Measurements from ENCODE around the gene TAF15. TPM values are rescaled to one million over a fixed set of nuclear protein-coding genes. Genes with fewer than 3 reads are reported as not detected.

The TAF15 gene
- total RNA-seq, 2 experiments from 2014 or later = 309 to 319 TPM

DNA sequence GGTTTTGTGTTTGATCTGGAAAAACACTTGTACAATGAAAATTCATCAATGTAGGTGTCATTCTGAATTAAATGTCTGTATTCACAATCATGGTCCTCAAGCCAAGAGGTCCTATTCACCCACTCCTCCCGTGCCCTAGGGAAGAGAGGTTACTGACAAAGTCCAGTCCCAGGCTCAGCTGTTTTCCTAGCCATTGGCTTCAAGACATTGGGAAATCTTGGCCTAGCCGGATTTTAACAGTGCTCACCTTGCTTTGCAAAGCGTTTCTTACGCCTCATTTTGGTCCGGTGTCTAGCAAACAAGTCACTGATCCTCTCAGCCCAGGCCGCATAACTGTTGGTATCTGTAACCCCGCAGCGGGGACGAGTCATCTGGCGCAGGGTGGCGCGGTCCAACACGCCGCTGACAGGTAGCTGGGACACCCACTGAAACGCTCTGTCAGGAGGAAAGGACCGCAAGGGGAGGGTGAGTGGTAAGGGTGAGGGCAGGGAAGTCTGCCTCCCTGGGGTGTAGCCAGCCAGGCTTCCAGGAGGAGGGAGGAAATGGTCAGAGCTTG, 30.6 kb upstream of the TAF15 start:
- no peak overlapping the region for H3K27ac Mint-ChIP-seq
- POLR2A ChIA-PET = interaction anchor here (1.8 kb wide), 1 partner anchor 15 kb away, joined by 5 read pairs; no protein-coding TSS in a partner anchor

GRCh38 chr17:35780950-35781349, 28.3 kb upstream of the TAF15 start:
- ChIA-PET CTCF (interaction anchor here (1.0 to 4.1 kb wide), 4 partner anchors 11 to 33 kb away, joined by 3 to 24 read pairs (median 10); no protein-coding TSS in a partner anchor), POLR2A (interaction anchor here (1.2 to 1.4 kb wide), 2 partner anchors 8 to 28 kb away, joined by 4 to 5 read pairs; partner anchors contain the start of gene TAF15)
- ATAC-seq (no peak), DNase-seq (no peak)
- H3K36me3 Mint-ChIP-seq (ENCODE audit: low read depth) = no peaks in the 10 kb centered on the region
- H3K27me3 Mint-ChIP-seq = peaks cover 3% of the 10 kb centered on the region
- H3K4me3 Mint-ChIP-seq = no peak overlapping the region
- H3K9me3 Mint-ChIP-seq = no peaks in the 10 kb centered on the region
- TF ChIP-seq, protein P1, sequence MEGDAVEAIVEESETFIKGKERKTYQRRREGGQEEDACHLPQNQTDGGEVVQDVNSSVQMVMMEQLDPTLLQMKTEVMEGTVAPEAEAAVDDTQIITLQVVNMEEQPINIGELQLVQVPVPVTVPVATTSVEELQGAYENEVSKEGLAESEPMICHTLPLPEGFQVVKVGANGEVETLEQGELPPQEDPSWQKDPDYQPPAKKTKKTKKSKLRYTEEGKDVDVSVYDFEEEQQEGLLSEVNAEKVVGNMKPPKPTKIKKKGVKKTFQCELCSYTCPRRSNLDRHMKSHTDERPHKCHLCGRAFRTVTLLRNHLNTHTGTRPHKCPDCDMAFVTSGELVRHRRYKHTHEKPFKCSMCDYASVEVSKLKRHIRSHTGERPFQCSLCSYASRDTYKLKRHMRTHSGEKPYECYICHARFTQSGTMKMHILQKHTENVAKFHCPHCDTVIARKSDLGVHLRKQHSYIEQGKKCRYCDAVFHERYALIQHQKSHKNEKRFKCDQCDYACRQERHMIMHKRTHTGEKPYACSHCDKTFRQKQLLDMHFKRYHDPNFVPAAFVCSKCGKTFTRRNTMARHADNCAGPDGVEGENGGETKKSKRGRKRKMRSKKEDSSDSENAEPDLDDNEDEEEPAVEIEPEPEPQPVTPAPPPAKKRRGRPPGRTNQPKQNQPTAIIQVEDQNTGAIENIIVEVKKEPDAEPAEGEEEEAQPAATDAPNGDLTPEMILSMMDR (IDR thresholded peaks at IDR 0.05) = no peak
- H3K27ac Mint-ChIP-seq = no peak overlapping the region
- H3K4me1 Mint-ChIP-seq (ENCODE audit: low read depth) = no peaks in the 10 kb centered on the region
- intact Hi-C loops (cut with micrococcal nuclease) = no loop called here

More for the DNA sequence above, 30.6 kb upstream of the TAF15 start:
- no peaks in the 10 kb centered on the region for H3K36me3 Mint-ChIP-seq (ENCODE audit: low read depth)
- no peak overlapping the region for H3K4me3 Mint-ChIP-seq
- H3K4me1 Mint-ChIP-seq (ENCODE audit: low read depth) = no peaks in the 10 kb centered on the region
- CTCF ChIA-PET = interaction anchor here (1.0 to 2.9 kb wide), 4 partner anchors 11 to 25 kb away, joined by 3 to 16 read pairs (median 8); no protein-coding TSS in a partner anchor
- ATAC-seq (no peak), DNase-seq (no peak)
- intact Hi-C loops (cut with micrococcal nuclease) = no loop called here
- peaks cover 6% of the 10 kb centered on the region for H3K27me3 Mint-ChIP-seq
- H3K9me3 Mint-ChIP-seq = no peaks in the 10 kb centered on the region
- TF ChIP-seq, protein P1 (IDR thresholded peaks at IDR 0.05) = no peak

DNA sequence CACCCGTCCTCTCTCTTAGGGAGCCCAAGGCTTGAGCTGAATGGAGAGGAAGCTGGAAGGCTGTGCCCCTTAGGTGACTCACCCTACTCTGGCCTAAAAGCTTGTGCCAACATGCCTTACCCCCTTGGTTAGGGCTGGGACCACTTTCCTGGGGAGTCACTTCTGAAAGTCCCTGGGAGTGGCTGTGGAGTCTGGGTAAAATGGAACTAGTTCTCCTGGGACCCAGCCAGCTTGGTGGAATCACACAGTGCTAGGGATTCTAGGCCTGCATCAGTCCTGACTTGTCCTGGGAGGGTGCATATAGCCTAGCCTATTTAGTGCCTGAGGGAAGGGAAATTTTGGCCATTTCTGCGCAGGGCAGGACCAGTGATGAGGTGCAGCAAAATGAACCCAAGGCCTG, 24.4 kb upstream of the TAF15 start:
- H3K27ac Mint-ChIP-seq = no peak overlapping the region
- no peaks in the 10 kb centered on the region for H3K9me3 Mint-ChIP-seq
- CTCF ChIA-PET = interaction anchor here (1.8 to 3.0 kb wide), 5 partner anchors 11 to 65 kb away, joined by 4 to 34 read pairs (median 6); partner anchors contain the start of genes MMP28 and TAF15
- no peaks in the 10 kb centered on the region for H3K36me3 Mint-ChIP-seq (ENCODE audit: low read depth)
- H3K27me3 Mint-ChIP-seq = peaks cover 1% of the 10 kb centered on the region
- POLR2A ChIA-PET = interaction anchor here (0.6 to 1.3 kb wide), 3 partner anchors 23 to 32 kb away, joined by 3 to 4 read pairs (median 3); no protein-coding TSS in a partner anchor
- no peak for ATAC-seq
- TF ChIP-seq, protein P1 (IDR thresholded peaks at IDR 0.05) = no peak
- intact Hi-C loops (cut with micrococcal nuclease) = no loop called here
- H3K4me1 Mint-ChIP-seq (ENCODE audit: low read depth) = peaks cover 9% of the 10 kb centered on the region
- no peak for DNase-seq
- no peak overlapping the region for H3K4me3 Mint-ChIP-seq

DNA sequence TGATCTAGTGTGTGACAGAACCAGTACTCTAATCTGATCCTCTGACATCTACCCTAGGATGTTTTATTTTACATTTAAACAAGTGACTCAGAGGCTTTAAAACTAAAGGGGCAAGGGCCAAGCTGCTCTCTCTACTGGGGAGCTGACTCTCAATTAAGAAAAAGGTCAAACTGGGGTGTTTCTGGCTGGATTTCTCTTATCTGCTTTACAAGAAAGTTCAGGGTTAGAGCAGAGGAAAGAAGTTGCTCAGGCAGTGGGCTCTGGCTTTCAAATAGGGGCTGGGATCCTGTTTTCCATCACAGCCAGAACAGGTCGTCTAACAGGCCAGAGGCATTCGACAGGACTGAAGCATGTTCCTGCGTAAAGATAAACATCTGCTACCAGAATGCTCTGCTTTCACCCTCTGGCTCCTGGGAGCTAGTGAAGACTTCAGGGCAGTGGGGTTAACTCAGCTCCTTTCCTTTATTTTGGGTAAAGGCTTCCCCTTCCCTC, 22.3 kb upstream of the TAF15 start:
- ATAC-seq = no peak
- H3K27me3 Mint-ChIP-seq = no peaks in the 10 kb centered on the region
- ChIA-PET CTCF (interaction anchor here (2.3 to 3.1 kb wide), 3 partner anchors 18 to 23 kb away, joined by 7 to 34 read pairs (median 11); partner anchors contain the start of gene TAF15), POLR2A (interaction anchor here (1.5 kb wide), 1 partner anchor 10 kb away, joined by 4 read pairs; no protein-coding TSS in a partner anchor)
- intact Hi-C loops (cut with micrococcal nuclease) = no loop called here
- H3K9me3 Mint-ChIP-seq = no peaks in the 10 kb centered on the region
- H3K4me3 Mint-ChIP-seq = no peak overlapping the region
- peaks cover 12% of the 10 kb centered on the region for H3K4me1 Mint-ChIP-seq (ENCODE audit: low read depth)
- no peak for DNase-seq
- TF ChIP-seq, protein P1 (IDR thresholded peaks at IDR 0.05) = no peak
- no peak overlapping the region for H3K27ac Mint-ChIP-seq
- no peaks in the 10 kb centered on the region for H3K36me3 Mint-ChIP-seq (ENCODE audit: low read depth)
